Measurements from ENCODE around the gene UBXN10.

UBXN10 gene

DNA sequence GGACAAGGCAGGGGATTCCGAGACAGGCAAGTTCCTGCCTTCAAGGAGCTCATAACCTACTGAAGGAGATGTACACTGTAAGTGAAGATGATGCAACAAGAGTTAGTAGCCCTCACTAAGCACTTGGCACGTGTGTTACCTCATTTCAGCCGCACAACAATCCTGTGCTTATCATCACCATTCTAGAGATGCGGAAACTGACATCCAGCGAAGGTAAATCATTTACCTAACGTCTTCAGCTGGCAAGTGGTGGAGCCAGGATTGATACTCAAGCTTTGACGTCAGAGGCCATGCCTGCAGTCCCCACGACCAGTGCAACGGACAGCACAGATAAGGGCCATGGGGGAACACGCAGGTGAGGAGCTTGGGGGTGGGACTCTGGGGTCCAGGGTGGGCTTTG lies 2.9 kb upstream of the UBXN10 start:
- DNase-seq (ENCODE audit: low read depth) = no peak

DNA sequence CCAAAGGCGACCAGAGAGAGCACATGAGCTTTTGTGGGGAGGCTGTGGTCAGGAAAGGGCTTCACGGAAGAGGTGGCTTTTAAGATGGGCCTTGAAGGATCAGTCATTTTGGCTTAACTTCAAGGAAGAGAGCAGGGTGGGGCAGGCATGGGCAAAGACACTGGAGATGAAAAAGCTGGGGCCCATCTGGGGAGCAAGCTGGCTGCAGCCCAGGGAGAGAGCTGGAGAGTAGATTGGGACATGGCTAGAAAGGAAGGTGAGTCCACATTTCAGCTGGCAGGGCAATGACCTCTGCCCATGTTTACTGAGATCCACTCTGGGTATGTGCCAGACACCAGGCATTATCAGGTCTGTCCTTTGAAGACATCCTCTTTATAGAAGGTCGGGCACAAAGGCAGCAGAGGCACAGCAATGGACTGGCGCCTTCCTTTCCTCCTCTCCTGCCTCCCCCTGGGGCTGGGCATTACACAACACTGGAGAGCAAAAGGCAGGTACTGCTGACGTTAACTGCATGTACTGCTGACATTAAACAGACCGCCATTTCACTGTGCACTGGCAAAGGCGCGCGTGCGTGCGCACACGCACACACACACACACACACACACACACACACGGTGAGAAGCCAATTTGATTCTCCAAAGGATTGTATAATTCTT lies 2.2 kb upstream of the UBXN10 start:
- DNase-seq (ENCODE audit: low read depth) = no peak

DNA sequence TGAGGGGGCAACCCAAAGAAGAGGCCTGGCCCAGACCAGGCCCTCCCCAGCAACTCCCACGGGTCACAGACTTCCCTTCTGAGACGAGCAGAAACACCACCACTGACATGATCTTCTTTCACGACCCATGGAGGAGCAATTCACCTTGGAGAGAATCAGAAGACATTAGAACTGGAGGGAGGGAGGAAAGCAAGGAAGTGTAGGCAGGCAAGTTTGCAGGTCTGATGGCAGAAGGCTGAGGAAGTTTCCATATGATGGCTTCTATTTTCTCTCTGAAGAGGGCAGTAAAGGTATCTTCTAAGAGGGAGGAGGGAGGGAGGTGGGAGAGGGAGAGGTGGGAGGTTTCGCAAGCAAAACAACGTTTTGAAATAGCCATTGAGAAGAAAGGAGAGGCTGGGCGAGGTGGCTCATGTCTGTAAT lies 1.4 kb upstream of the UBXN10 start:
- no peak for DNase-seq (ENCODE audit: low read depth)

DNA sequence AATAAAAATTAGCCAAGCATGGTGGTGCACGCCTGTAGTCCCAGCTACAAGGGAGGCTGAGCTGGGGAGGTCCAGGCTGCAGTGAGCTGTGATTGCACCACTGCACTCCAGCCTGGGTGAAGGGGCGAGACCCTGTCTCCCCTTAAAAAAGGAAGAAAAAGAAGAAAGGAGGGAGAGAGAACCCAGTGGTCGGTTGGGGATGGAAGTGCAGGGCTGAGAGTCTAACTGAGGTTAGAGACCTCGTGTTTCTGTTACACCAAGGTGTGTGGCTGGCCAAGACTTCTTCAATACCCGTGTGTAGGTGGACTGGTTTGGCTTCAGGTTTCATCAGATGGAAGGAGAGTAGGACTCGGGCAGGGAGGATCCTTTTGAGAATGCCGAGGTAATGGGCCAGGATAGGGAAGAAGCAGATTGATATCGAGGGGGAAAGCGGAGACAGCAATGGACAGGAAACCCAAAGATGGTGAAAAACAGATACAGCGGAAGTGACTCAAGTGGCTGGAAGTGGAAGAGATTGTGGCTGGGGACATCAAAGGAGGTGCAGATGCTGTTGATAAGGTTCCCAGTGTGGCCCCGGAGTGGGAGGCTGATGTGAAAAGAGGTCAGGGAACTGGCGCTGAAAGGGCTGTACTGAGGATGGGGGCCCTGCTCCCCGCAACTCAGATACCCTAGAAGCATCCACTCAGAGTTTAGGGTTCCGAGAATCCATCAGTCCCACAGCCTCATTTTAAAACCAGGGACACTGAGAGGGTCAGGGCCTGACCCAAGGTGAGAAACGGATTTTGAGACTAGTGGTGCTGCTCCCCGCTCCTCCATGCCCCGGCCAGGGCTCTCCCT lies 681 bp upstream of the UBXN10 start:
- DNase-seq (ENCODE audit: low read depth) = no peak

DNA sequence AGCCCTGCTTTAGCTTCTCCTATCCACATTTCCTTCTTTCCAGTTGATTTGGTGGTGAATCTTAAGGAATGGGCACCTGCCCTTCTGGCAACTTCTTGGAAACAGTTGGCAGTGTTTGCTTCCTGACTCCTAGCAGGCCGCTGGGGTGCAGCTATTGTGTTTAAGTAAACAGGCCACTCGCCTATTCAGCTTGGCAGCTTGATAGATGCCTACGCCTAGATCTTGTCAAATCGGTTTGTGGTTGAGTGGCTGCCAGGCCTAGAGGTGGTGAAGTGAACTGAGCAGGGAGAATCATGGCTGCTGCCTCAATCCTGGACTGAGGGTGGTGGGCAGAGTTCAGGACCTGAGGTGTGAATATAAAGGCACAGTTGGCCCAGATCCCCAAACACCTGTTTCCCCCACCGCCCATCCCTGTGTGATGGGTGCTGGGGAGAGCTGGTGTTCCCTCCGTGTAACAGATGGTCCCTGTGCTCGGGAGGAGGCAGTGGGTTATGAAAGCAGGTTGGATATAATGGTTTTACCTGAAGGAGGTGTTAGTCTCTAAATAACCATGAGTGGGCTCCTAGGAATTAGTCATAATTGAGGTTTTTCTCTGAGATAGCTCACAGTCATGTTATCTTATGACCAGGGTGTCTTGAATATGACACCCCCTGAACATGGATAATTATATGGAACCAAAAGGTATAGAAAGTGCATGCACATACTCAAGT lies 1.4 kb downstream of the UBXN10 start:
- no peak for DNase-seq (ENCODE audit: low read depth)

DNA sequence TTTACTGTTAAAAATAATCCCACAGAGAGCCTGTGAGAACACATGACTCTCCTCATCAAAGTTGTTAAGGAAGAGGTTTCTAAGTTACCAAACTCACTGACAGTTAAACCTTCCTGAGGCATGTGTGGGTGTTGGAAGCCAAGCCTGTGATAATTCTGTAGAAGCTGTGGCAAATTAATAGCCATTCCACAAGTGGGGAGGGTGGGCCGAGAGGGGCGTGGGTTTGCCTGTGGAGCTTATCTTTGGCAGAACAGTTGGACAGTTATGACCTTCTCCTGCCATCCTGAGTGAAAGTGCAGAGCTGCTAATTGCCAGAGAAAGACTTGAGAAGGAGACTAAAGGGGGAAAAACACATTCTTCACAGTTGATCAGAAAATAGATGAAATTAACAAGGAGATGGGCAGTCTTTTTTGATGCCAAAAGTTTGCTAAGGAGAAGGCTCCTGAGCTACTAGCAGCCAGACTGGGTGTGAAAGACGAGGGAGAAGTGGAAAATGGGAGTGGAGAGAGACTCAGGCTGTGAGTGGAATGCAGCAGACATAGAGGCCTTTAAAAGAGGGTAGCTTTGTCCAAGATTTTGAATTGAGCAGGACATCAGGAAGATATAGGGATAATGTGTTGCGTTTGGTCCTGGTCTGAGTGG lies 2.0 kb downstream of the UBXN10 start:
- DNase-seq (ENCODE audit: low read depth) = no peak

DNA sequence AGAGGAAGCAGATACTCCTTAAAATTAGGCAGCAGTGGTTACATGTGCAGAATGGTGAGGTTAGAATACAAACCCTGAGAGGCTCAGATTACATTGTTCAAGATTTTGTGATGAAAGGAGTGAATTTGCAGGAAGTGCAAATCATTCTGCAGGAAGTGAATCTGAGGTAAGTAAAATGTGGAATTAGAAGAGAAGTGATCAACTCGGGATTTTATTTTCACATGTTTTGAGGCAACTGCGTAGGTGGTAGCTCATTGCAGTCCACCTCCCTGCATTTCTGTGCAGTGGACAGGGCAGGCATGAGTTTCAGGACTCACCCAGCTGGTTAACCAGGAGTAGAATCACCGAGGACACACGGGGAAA lies 2.5 kb downstream of the UBXN10 start:
- DNase-seq (ENCODE audit: low read depth) = no peak

DNA sequence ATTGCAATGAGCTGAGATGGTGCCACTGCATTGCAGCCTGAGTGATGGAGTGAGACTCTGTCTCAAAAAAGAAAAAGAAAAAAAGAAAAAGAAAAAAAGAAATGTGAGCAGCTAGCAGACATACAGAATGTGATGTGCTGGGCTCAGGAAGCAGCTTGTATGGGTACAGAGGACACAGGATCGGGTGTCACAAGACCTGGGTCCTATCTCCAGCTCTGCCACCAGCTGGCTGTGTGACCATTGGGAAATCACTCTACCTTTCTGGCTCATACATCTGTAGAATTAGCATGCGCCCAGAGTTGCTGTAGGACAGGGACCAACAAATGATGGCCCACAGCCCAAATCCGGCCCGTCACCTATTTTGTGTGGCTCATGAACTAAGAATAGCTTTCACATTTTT lies 3.8 kb downstream of the UBXN10 start:
- DNase-seq (ENCODE audit: low read depth) = no peak

DNA sequence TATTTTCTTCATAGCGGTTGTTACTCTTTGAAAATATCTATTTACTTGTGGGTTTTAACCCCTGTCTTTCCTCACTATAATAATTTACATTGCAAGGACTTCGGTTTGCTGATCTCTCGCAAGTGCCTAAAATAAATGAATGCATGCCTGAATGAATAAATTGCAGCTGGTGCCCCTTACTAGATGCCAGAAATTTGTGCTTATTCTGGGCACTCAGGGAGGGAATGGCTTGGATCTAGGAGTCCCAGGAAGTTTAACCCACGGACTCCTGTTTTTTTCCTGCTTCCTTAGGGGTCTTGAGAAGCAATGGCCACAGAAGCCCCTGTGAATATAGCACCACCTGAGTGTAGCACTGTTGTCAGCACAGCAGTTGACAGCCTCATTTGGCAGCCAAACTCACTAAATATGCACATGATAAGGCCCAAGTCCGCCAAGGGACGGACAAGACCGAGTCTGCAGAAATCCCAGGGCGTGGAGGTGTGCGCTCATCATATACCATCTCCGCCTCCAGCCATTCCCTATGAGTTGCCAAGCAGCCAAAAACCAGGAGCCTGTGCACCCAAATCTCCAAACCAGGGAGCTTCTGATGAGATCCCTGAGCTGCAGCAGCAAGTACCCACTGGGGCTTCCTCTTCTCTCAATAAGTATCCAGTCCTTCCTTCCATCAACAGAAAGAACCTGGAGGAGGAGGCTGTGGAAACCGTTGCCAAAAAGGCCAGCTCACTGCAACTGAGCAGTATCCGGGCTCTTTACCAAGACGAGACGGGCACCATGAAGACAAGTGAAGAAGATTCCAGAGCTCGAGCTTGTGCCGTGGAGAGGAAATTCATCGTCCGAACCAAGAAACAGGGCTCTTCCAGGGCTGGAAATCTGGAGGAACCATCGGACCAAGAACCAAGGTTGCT lies 4.6 kb downstream of the UBXN10 start:
- no peak for DNase-seq (ENCODE audit: low read depth)

DNA sequence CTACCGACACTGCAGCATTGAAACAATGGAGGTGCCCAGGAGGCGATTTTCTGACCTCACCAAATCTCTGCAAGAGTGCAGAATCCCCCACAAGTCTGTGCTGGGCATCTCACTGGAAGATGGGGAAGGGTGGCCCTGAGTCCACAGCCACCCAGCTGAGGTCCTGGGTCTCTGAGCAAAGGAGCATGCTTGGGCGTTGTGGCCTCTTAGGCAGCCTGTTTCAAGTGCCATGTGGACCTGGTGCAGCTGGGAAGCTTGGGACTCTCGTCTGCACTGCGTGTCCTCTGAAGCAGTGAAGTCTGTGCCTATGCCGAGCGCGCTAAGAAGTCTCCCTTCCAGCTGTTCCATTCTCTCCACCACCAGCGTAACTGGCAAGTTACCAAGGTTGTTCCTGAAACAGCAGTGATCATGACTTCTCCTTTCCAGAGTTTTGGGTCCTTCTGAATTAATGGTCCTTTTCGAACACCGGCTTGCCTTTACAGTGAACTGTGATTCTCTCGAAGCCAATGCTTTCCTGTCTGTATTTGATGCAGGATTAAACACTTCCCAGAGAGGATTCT lies 5.5 kb downstream of the UBXN10 start:
- DNase-seq (ENCODE audit: low read depth) = no peak

DNA sequence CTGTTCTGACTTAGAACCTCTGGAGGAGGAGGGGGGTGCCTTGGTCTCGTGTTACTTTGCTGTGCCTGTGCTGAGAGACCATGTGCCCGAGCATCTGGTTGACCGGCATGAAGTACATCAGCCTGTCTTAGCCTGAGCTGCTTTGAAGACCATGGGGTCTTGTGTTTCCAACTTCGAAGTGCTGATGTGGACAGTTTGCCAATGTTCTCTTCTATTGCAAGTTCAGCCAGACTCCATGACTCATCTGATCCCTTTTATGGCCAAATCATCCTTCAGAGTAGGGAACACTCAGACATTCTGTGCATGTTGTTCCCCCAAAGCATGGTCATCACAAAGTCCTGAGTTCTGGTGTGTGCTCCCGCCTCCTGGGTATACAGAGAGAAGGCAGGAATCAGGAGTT lies 6.5 kb downstream of the UBXN10 start:
- no peak for DNase-seq (ENCODE audit: low read depth)

DNA sequence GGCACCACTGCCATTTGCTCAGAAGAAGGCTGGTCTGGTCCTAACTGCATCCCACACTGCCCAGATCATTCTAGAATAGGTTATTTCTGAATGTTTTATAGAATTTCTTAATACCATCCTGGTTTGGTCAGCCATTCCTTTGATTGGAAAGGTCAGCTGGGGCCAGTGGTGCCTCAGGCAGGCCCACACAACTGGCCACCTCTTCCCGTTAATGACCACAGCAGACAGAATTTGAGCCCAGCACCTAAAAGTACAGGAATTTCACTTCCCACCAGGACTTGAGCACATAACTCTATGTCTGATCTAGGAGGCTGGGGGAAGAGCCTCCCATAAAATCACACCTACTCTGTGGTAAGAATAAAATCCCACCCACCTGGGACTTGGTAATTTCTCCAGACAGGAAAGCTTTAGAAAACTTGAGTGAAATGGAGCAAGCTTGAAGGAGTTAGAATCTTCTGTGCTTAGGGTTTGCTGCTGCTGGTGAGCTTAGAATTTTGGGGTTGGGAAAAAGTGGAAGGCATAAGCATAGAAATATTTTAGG lies 7.0 kb downstream of the UBXN10 start:
- DNase-seq (ENCODE audit: low read depth) = no peak

DNA sequence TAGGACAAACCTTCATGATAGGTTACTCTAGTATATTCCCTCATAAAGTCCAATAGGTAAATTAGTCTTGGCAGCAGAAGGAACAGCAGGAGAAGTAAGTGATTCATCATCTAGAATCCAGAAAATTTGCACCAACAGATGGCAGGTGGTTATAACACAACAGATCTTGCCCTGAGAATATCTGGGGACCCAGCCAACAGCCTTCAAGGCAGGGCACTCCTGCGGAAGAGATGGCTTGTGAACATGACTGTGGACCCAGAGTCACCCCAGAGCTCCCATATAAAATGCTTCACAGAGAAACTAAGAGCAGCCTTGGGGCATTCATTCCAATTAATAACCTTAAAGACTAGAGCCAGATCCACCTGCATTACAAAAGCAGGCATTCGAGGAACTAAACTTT lies 8.3 kb downstream of the UBXN10 start:
- DNase-seq (ENCODE audit: low read depth) = no peak

DNA sequence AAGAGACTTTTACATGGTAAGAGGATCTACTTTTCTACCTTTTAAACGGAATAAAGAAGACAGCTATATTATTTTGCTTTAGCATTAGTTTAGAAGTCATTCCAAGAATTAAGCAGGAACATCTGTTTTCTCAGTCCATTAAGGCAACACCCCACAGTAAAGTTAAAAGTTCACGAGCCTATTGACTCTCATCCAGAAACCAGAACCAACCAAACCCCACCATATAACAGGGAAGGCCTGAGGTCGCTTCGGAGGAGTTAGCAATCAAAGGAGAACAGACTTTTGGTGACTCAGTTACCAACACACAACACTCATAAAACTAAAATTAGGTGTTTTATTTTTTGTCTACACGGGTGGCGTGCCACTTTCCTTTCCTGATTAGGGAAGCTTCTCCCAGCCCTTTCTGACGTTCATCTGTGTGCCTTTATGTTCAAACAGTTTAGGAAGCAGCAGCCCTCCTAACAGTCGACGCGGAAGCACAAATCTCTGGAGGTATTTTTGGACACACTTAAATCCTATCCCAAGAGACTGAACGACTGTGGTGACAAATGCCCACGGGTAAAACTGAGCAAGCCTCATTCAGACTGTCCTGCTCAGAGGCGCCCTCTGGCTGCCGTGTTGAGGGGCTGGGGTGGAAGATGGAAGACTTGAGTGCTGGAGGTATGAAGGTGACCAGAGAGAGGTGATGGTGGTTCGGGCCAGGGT lies 9.0 kb downstream of the UBXN10 start:
- no peak for DNase-seq (ENCODE audit: low read depth)

DNA sequence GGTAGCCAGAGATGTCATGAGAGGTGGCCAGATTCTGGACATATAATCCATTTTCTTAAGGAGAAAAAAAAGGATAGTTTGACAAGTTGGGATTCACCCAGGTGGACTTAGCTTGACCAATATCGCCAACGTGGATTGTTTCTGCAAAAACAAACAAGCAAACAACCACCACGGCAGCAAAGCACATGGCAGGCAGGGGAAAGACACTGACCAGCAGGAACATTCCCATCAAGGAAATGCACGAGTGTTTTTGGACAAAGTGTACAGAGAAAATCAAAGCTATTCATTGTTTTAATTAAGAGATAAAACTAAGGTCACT lies 9.5 kb downstream of the UBXN10 start:
- DNase-seq (ENCODE audit: low read depth) = no peak

DNA sequence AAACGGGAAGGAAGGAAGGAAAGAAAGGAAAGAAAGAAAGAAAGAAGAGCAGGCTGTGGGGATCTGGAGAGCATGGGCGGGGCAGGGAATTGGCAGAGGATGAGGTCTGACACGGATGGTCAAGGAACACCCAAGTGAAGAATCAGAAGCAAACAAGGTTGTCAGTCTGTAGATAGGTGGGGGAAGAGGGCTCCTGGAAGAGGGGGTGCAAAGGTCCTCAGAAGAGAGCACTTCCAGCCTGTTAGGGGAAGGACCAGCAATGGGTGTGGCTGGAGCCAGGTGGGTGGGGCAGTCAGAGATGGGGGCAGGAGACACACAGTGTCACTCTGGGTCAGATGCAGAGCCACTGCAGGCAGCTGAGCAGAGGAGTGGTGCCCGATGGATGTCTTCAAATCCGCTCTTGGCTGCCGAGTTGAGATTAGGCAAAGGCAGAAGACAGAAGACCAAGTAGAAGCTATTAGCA lies 11.5 kb downstream of the UBXN10 start:
- no peak for DNase-seq (ENCODE audit: low read depth)

DNA sequence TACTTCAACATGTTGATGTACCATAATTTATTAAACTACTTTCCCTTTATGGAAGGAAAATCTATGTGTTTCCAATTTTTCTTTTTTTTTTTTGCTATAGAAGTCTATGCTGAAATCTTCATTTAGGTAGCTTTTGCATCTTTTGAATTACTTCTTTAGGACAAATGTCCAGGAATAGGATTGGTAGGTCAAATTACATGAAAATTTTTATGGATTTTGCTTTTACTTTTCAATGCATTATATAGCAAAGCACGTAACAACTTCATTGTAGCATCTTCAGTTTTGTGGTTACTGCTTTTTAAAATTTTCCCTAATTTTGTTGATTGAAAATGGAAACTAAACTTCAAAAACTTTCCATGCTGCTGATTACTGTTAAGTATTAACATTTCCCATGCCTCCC lies 12.4 kb downstream of the UBXN10 start:
- no peak for DNase-seq (ENCODE audit: low read depth)

DNA sequence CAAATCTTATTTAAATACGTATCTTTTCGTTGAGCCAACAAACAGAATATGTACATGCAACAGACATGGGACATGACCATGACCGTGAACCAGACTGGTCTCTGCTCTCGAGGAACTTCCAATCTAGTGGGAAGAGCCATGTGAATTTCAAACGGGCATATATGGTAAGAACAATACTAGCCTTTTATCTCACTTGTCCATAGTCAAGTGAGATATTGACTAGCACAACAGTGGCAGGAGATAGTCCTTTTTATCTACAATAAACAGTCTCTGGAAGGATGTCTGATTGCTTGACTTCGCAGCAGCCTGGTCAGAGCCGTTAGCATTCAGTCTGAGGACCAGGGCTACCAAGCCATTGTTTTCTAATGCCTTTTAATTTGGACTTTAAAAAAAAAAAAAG lies 13.0 kb downstream of the UBXN10 start:
- no peak for DNase-seq (ENCODE audit: low read depth)

DNA sequence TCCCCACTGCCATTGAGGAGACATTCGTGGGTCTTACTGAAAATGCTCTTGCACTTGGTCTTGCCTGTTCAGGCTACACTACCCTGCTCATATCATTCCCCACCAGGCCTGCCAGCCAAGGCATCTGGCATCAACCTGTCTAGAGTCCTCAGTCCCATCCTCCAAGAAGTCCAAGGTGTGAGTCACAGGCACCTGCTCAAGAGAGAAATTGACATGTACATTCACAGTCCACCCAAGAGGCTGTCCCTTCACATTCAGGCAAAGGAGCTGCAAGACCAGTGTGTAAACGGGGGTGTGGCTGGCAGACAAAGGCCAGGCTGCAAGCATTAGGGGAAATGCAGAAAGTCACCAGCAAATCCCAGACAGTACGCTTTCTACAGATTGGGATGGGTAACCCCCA lies 13.5 kb downstream of the UBXN10 start:
- no peak for DNase-seq (ENCODE audit: low read depth)

DNA sequence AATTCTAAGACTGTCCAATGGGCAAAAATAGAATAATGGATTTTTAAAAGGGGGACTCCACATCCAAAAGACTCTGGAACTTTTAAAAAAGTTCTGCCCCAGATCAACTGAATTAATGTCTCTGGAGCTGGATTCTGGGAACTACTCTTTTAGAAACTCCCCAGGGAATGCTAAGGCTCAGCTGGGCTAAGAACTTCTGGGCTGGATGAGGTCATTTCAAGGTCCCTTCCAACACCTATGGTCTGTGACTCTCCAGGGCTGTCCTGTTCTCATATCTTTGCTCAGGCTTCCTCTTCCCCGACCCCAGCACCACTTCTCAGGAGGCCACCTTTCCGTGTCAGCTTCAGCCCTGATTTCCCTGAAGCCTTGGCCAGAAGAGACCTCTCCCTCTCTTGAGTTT lies 13.9 kb downstream of the UBXN10 start:
- no peak for DNase-seq (ENCODE audit: low read depth)

DNA sequence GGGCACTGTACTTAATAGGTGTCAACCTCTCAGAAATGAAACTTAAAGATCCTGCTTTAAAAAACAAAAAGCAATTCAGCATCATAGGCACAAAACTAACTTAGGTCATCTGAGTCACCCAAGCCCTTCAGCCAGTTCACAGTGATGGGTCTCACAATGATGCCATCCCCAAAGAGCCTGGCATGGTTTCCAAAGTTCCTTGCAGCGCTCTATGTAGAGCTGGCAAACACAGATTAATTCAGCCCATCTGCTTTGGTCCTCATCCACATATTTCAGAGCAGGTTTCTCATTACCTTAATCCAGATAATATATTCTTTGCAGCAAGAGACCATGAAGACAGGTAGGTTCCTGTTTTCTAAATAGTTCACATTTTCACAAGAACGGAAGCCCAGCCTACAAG lies 15.1 kb downstream of the UBXN10 start:
- DNase-seq (ENCODE audit: low read depth) = no peak

All from HS-27A (cell line).